Right atrium auricular region (tissue), 2 donors: ENCODE measurements around the gene CDH5. TPM values are rescaled to one million over a fixed set of nuclear protein-coding genes. Genes with fewer than 3 reads are reported as not detected.
A peak's percentile ranks its signal among the peaks of the same experiment; 100 is the strongest.

Experiments
- DNase-seq: peaks from one replicate; pipeline ENCODE4 v3.0.0-alpha.2; 2019; ENCODE audit warnings: low spot score
- H3K27ac ChIP-seq, 2 donors: fragments of 200-600 bp; sonication (generic); 1 replicate in 1 of 2; 2 replicates in 1 of 2; pipeline ENCODE4 v1.5.1; 2016 to 2019
- H3K27me3 ChIP-seq, 2 donors: fragments of 200-600 bp; sonication (generic); one replicate each; pipeline versions ENCODE4 v1.5.1 to v1.6.0; 2017 to 2019
- H3K36me3 ChIP-seq: fragments of 200-600 bp; sonication (generic); one replicate; pipeline ENCODE4 v1.5.1; 2016
- H3K4me1 ChIP-seq, 2 donors: fragments of 200-600 bp; sonication (generic); one replicate each; pipeline versions ENCODE4 v1.5.1 to v1.6.0; 2017 to 2019
- H3K4me3 ChIP-seq, 2 donors: fragments of 200-600 bp; sonication (generic); 1 replicate in 1 of 2; 2 replicates in 1 of 2; pipeline ENCODE4 v1.5.1; 2017 to 2019; ENCODE audit warnings: mild to moderate bottlenecking in 1 of 2, moderate library complexity in 1 of 2
- H3K9me3 ChIP-seq, 2 donors: fragments of 200-600 bp; sonication (generic); one replicate each; pipeline ENCODE4 v1.5.1; 2019
- total RNA-seq, 2 donors: library from RNA; depleted of rRNA; stranded (reverse); fragments of >200 nt; gene quantifications; one replicate each; pipeline ENCODE4 v1.1.0, GENCODE V29; 2016
- TF ChIP-seq, protein P1 (sequence below), 2 donors: fragments of 200-600 bp; sonication (generic); IDR thresholded peaks; one replicate each; pipeline ENCODE4 v1.5.1; 2019; ENCODE audit warnings: antibody characterized with exemption in 2 of 2

CDH5 gene
- total RNA-seq, 2 donors from 2014 or later, result 47.4 to 58.0 TPM

DNA sequence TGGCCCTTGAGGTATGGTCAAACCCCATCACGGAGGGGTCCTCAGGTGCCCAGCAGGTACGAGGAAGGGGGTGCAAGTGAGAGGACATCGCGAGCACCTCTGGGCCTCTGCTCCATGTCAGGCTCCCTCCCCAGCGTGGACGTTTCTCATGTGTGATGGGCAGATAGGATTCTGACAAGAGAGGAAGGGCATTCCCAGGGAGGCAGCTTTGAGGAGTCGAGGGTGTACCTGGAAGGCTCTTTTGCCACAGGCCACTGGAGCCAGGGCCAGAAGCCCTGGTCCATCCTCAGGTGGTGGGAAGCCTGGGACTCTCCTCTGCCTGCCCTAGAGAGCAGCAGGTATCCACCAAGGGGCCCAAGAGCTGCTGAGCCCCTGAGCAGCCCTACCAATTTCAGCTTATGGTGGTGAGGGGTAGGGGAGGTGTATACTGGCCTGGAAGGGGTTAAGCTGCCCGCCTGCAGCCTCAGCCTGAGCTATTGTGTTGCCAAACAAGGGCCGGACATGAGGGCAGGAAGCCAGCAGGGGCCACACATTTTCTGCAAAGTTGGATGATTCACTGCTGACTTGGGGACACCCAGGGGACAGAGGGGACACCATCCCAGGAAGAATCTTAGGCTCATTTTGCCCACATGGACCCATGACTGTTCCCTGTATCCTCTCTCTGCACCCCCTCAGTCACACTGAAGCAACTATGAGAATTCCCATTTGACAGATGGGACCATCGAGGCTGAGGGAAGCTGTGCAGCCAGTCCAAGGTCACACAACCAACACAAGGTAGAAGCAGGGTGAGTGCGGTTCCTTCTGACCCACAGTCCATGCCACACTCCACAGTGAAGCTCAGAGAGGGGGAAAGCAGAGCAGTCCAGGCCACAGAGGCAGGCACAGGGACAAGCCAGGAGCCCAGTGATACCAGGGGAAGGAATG is 1.7 kb downstream of the CDH5 start:
- H3K27ac ChIP-seq, result peak overlapping the region; percentile 76 to 79
- no peaks in the 10 kb centered on the region for H3K9me3 ChIP-seq
- no peaks in the 10 kb centered on the region for H3K36me3 ChIP-seq
- H3K4me3 ChIP-seq, result peak overlapping the region; percentile 43 to 55
- peaks cover 0 to 49% of the 10 kb centered on the region in 2 donors for H3K4me1 ChIP-seq
- H3K27me3 ChIP-seq, result no peaks in the 10 kb centered on the region
- DNase-seq, result no peak
- TF ChIP-seq, protein P1, sequence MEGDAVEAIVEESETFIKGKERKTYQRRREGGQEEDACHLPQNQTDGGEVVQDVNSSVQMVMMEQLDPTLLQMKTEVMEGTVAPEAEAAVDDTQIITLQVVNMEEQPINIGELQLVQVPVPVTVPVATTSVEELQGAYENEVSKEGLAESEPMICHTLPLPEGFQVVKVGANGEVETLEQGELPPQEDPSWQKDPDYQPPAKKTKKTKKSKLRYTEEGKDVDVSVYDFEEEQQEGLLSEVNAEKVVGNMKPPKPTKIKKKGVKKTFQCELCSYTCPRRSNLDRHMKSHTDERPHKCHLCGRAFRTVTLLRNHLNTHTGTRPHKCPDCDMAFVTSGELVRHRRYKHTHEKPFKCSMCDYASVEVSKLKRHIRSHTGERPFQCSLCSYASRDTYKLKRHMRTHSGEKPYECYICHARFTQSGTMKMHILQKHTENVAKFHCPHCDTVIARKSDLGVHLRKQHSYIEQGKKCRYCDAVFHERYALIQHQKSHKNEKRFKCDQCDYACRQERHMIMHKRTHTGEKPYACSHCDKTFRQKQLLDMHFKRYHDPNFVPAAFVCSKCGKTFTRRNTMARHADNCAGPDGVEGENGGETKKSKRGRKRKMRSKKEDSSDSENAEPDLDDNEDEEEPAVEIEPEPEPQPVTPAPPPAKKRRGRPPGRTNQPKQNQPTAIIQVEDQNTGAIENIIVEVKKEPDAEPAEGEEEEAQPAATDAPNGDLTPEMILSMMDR (IDR thresholded peaks at IDR 0.05), result no peak

DNA sequence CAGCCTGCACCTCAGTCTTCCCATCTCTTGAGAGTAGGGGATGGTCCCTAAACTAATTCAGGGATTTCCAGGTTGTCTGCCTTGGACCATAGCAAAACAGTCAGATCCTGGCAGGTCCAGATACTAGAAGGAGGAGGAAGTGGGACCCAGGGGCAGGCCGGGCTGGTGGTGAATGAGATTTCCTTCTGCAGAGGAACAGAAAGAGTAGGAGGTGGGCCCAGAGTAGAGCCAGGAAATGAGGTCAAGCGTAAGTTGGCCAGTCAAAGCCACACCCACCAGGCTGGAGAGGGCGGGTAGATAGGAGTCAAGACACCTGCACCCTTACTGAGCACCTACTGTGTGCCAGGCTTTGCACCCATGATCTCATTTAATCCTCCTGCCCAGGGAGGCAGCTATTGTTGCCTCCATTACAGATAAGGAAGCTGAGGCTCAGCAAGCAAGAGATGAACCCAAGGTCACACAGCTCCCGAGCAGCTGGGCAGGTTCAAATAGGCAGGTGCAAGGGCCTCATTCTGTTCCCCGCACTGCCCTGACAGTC is 2.6 kb downstream of the CDH5 start:
- Histone ChIP-seq H3K36me3 (no peaks in the 10 kb centered on the region), H3K27me3 (no peaks in the 10 kb centered on the region), H3K9me3 (no peaks in the 10 kb centered on the region), H3K4me3 (peak overlapping the region; percentile 43 to 55), H3K4me1 (peaks cover 0 to 46% of the 10 kb centered on the region in 2 donors), H3K27ac (peak overlapping the region; percentile 76 to 79)
- DNase-seq, result peak; percentile 73
- TF ChIP-seq, protein P1 (IDR thresholded peaks at IDR 0.05), result no peak

DNA sequence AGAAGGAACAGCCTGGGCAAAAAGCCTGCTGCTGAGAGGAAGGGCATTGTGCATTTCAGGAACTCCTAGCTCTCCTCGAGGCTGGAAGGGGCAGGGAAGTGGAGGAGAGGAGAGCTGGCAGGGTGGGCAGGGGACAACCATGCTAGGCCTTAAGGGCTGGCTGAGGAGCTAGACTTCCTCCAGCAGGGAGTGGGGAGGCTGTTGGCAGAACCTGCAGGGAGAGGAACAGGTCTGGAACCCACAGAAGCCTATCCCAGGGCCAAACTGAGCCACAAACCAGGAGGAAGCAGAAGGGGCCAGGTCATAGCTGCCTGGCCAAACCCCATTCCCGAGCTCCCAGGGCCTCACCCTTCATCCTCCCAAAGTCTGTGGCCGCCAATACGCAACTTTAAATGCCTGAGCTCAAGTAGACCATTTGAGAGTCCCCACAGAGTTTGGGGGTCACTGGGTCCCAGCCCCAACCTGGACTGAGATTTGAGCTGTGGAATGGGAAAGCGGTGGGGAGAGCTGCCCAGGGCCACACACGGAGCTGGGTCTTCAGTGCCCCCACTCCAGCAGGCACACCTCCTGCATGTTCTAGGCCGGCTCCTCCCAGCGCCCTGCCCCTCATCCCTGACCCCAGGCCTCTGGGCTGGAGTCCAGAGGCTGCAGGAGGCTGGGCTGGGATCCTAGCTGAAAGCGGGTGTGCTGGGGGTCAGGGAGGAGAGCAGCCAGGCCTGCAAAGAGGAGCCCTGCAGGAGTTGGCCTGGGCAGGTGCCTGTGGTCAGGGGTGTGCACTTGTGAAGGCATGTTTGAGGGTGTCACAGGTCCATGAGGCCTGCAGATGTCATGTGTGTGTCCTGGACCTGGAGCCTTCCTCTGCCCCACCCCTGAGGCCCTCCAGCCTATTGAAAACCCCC is 4.5 kb downstream of the CDH5 start:
- H3K36me3 ChIP-seq, result no peaks in the 10 kb centered on the region
- H3K4me1 ChIP-seq, result peaks cover 0 to 34% of the 10 kb centered on the region in 2 donors
- TF ChIP-seq, protein P1 (IDR thresholded peaks at IDR 0.05), result no peak
- no peaks in the 10 kb centered on the region for H3K27me3 ChIP-seq
- no peaks in the 10 kb centered on the region for H3K9me3 ChIP-seq
- DNase-seq, result no peak
- H3K4me3 ChIP-seq, result peak overlapping the region in 1 of 2 donors; percentile 55
- H3K27ac ChIP-seq, result peak overlapping the region; percentile 35 to 76

DNA sequence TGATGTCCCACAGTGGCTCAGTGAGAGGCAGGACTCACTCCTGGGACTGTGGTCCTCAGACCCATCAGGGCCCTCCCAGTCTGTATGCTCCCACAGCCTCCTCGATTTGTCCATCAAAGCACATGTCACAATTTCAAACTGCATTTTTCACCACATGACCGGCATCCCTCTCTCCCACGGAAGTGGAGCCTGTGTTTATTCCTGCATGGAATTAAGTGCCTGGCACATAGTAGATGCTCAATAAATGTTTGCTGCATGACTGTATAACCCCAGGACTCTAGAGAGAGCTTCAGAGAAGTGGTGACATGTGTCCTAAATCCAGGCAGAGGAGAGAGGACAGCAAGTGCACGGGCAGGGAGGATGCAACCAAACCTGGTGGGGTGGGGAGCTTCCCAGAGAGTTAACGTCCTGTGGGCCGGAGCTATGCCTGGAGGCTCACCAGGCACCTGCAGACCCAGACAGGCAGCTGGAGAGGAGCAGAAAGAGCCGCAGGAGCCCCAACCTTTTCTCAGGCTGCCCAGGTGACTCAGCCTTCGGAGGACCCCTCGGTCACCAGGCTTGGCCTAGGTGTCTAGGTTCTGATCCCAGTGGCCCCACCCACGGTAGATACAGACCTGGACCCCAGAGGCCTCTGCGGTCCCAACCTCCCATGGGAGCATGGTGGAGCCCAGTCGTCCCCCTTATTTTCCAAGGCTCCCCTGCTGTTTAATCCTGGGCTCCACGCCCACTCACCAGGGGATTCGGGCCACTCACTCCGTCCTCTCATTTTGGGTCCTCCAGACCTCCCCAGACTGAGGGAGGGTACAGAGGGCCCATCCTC is 5.8 kb downstream of the CDH5 start:
- H3K4me3 ChIP-seq, result no peak overlapping the region
- DNase-seq, result no peak
- no peaks in the 10 kb centered on the region for H3K27me3 ChIP-seq
- TF ChIP-seq, protein P1 (IDR thresholded peaks at IDR 0.05), result no peak
- H3K36me3 ChIP-seq, result no peaks in the 10 kb centered on the region
- H3K9me3 ChIP-seq, result no peaks in the 10 kb centered on the region
- peak overlapping the region in 1 of 2 donors; percentile 10 for H3K27ac ChIP-seq
- peaks cover 0 to 36% of the 10 kb centered on the region in 2 donors for H3K4me1 ChIP-seq

DNA sequence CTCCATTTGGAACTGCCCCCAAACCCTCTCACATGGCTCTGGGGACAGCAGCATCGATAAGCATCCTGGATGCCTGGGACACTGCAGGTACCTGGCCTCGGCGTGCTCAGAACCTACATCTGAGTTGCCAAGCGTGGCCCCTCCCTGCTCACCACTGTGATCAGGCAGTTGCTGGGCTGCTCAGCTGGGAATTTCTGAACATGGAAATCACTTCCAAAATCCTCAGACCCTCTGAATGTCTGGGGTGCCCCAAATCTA is 6.3 kb downstream of the CDH5 start:
- Histone ChIP-seq H3K27ac (peak overlapping the region in 1 of 2 donors; percentile 10), H3K36me3 (no peaks in the 10 kb centered on the region), H3K4me1 (peaks cover 0 to 42% of the 10 kb centered on the region in 2 donors), H3K27me3 (no peaks in the 10 kb centered on the region), H3K4me3 (no peak overlapping the region), H3K9me3 (no peaks in the 10 kb centered on the region)
- no peak for DNase-seq
- TF ChIP-seq, protein P1 (IDR thresholded peaks at IDR 0.05), result no peak
